Ascending aorta (tissue), 2 donors: ENCODE measurements around the gene RASL12. TPM values are rescaled to one million over a fixed set of nuclear protein-coding genes. Genes with fewer than 3 reads are reported as not detected.
"Not testable (repeated sequence)": the region's sequence is repeated elsewhere in the genome, so short reads cannot be mapped to it uniquely, and the experiment has no call there.

ENCODE experiments used
- DNase-seq, 2 donors: peaks; one replicate each; pipeline ENCODE4 v3.0.0-alpha.2; 2019; ENCODE audit warnings: low spot score in 2 of 2
- H3K27ac ChIP-seq, 2 donors: fragments of 200-600 bp; sonication (generic); one replicate each; pipeline ENCODE4 v1.5.1; 2016 to 2017; ENCODE audit warnings: mild to moderate bottlenecking in 1 of 2
- H3K27me3 ChIP-seq: fragments of 200-600 bp; sonication (generic); one replicate; pipeline ENCODE4 v1.5.1; 2017
- H3K36me3 ChIP-seq, 2 donors: fragments of 200-600 bp; sonication (generic); one replicate each; pipeline ENCODE4 v1.5.1; 2016
- H3K4me1 ChIP-seq, 2 donors: fragments of 200-600 bp; sonication (generic); one replicate each; pipeline ENCODE4 v1.5.1; 2016 to 2017; ENCODE audit warnings: mild to moderate bottlenecking in 1 of 2
- H3K4me3 ChIP-seq, 2 donors: fragments of 200-600 bp; sonication (generic); one replicate each; pipeline ENCODE4 v1.5.1; 2016 to 2017; ENCODE audit warnings: mild to moderate bottlenecking in 1 of 2
- H3K9me3 ChIP-seq, 2 donors: fragments of 200-600 bp; sonication (generic); one replicate each; pipeline ENCODE4 v1.5.1; 2016
- CTCF ChIP-seq, 3 experiments: fragments of 200-600 bp in 2 of 3; fragments of 450-650 bp in 1 of 3; sonication (generic) in 2 of 3; IDR thresholded peaks; one replicate each; pipeline ENCODE4 v1.5.1; 2016 to 2019; ENCODE audit warnings: antibody characterized with exemption in 3 of 3, mild to moderate bottlenecking in 1 of 3, moderate library complexity in 1 of 3
- intact Hi-C: fragments of 100-400 bp; cut with DNase I; formaldehyde crosslinking; loops from one replicate; pipeline ENCODE4 v1.15.1; 2023
- total RNA-seq: library from RNA; depleted of rRNA; stranded (reverse); fragments of >200 nt; gene quantifications from one replicate; pipeline ENCODE4 v1.1.0, GENCODE V29; 2016

Gene RASL12
- total RNA-seq, 1 donor from 2014 or later: 187 TPM

GRCh38 chr15:65105038-65105437 lies 37.2 kb upstream of the RASL12 start:
- Histone ChIP-seq H3K27ac (no peak overlapping the region), H3K27me3 (no peaks in the 10 kb centered on the region), H3K4me1 (peaks cover 4 to 8% of the 10 kb centered on the region in 2 donors), H3K36me3 (peaks cover 27 to 30% of the 10 kb centered on the region in 2 donors), H3K4me3 (no peak overlapping the region), H3K9me3 (no peaks in the 10 kb centered on the region)
- DNase-seq: no peak
- intact Hi-C loops: no loop called here
- no peak for TF ChIP-seq CTCF (IDR thresholded peaks at IDR 0.05)

- no peak for TF ChIP-seq CTCF (IDR thresholded peaks at IDR 0.05)
- Histone ChIP-seq H3K4me1 (peaks cover 4 to 8% of the 10 kb centered on the region in 2 donors), H3K27me3 (no peaks in the 10 kb centered on the region), H3K9me3 (no peaks in the 10 kb centered on the region), H3K4me3 (no peak overlapping the region), H3K27ac (no peak overlapping the region), H3K36me3 (peaks cover 38 to 50% of the 10 kb centered on the region in 2 donors)
- DNase-seq: no peak
- intact Hi-C loops: no loop called here
These were observed 35.1 kb upstream of the RASL12 start for GRCh38 chr15:65102912-65103311.

- no peak overlapping the region for H3K4me3 ChIP-seq
- peaks cover 4 to 8% of the 10 kb centered on the region in 2 donors for H3K4me1 ChIP-seq
- H3K27ac ChIP-seq: no peak overlapping the region
- peaks cover 44 to 54% of the 10 kb centered on the region in 2 donors for H3K36me3 ChIP-seq
- TF ChIP-seq CTCF (IDR thresholded peaks at IDR 0.05): no peak
- DNase-seq: no peak
- no peaks in the 10 kb centered on the region for H3K27me3 ChIP-seq
- H3K9me3 ChIP-seq: no peaks in the 10 kb centered on the region
- intact Hi-C loops: loop anchor here (1.0 kb wide), 2 partner anchors 48 to 69 kb away; no protein-coding TSS in a partner anchor
These were observed 34.3 kb upstream of the RASL12 start for GRCh38 chr15:65101891-65102708.

GRCh38 chr15:65101411-65101890 lies 33.7 kb upstream of the RASL12 start:
- TF ChIP-seq CTCF (IDR thresholded peaks at IDR 0.05): peak; percentile 76 to 91 (median 90)
- Histone ChIP-seq H3K27ac (no peak overlapping the region), H3K4me3 (no peak overlapping the region), H3K27me3 (no peaks in the 10 kb centered on the region), H3K4me1 (peaks cover 4 to 8% of the 10 kb centered on the region in 2 donors), H3K36me3 (peaks cover 44 to 51% of the 10 kb centered on the region in 2 donors), H3K9me3 (no peaks in the 10 kb centered on the region)
- intact Hi-C loops: loop anchor here (1.0 kb wide), 2 partner anchors 47 to 68 kb away; no protein-coding TSS in a partner anchor
- DNase-seq: peak in 1 of 2 donors; percentile 88

GRCh38 chr15:65100442-65100841 lies 32.7 kb upstream of the RASL12 start:
- no peak overlapping the region for H3K4me3 ChIP-seq
- no peak for DNase-seq
- peak overlapping the region in 1 of 2 donors; percentile 1 for H3K27ac ChIP-seq
- no peak for TF ChIP-seq CTCF (IDR thresholded peaks at IDR 0.05)
- peaks cover 4 to 11% of the 10 kb centered on the region in 2 donors for H3K4me1 ChIP-seq
- H3K36me3 ChIP-seq: peaks cover 40 to 41% of the 10 kb centered on the region in 2 donors
- no peaks in the 10 kb centered on the region for H3K27me3 ChIP-seq
- intact Hi-C loops: no loop called here
- no peaks in the 10 kb centered on the region for H3K9me3 ChIP-seq

GRCh38 chr15:65099801-65100200 lies 32.0 kb upstream of the RASL12 start:
- Histone ChIP-seq H3K4me1 (peaks cover 4 to 18% of the 10 kb centered on the region in 2 donors), H3K36me3 (peaks cover 35 to 36% of the 10 kb centered on the region in 2 donors)
- H3K27ac ChIP-seq, DNase-seq, intact Hi-C loops, H3K9me3 ChIP-seq, H3K4me3 ChIP-seq, H3K27me3 ChIP-seq: not testable (repeated sequence)
